ENCODE data around the gene KIF17.

The KIF17 gene

GRCh38 chr1:20640183-20640597 is 77.6 kb downstream of the KIF17 start:
- Histone ChIP-seq H3K4me3 (no peak overlapping the region), H3K27ac (no peak overlapping the region)

- Histone ChIP-seq H3K27ac (no peak overlapping the region), H3K4me3 (no peak overlapping the region)
Measured at GRCh38 chr1:20636785-20637347, 80.9 kb downstream of the KIF17 start.

- peak overlapping the region in 11 of 21 experiments; percentile 87 to 97 (median 94) for H3K27ac ChIP-seq
Measured at GRCh38 chr1:20634594-20635084, 83.2 kb downstream of the KIF17 start.

GRCh38 chr1:20634065-20634593 is 83.7 kb downstream of the KIF17 start:
- Histone ChIP-seq H3K27ac (peak overlapping the region in 20 of 21 experiments; percentile 79 to 97 (median 94)), H3K4me3 (peak overlapping the region; percentile 88 to 100 (median 96))

More at GRCh38 chr1:20634594-20635084, 83.2 kb downstream of the KIF17 start:
- peak overlapping the region; percentile 88 to 100 (median 96) for H3K4me3 ChIP-seq

GRCh38 chr1:20633190-20634064 is 84.4 kb downstream of the KIF17 start, which contains the start of gene PINK1:
Gene PINK1, plus strand, starts transcription at chr1:20633458. Its CDS starts 91 bp downstream, at chr1:20633549.
- H3K27ac ChIP-seq, result peak within 1 kb of the TSS; percentile 79 to 97 (median 93)

DNA sequence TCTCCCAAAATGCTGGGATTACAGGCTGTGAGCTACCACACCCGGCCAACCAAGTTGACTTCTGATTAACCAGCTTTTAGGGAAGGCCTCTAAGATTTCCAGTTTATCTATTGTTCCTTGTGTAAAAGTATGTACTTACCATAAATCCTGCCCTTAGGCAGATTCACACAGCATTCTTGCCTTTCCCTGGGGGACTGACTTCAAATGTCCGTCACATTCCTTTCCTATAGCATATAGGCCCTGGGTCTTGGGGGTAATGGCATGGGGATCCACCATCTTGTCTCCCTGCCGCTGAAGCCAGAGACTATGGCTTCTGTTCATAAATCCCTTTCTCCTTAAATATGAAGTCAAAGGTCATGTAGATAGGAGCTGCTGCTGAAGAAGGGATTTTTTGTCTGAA is 85.4 kb downstream of the KIF17 start:
- Histone ChIP-seq H3K27ac (peak overlapping the region in 1 of 21 experiments; percentile 1), H3K4me3 (no peak overlapping the region)

More at GRCh38 chr1:20633190-20634064, 84.4 kb downstream of the KIF17 start, which contains the start of gene PINK1:
- H3K4me3 ChIP-seq, result peak within 1 kb of the TSS; percentile 88 to 100 (median 96)

GRCh38 chr1:20630729-20631128 is 87.1 kb downstream of the KIF17 start:
- H3K27ac ChIP-seq, result no peak overlapping the region
- H3K4me3 ChIP-seq, result no peak overlapping the region

DNA sequence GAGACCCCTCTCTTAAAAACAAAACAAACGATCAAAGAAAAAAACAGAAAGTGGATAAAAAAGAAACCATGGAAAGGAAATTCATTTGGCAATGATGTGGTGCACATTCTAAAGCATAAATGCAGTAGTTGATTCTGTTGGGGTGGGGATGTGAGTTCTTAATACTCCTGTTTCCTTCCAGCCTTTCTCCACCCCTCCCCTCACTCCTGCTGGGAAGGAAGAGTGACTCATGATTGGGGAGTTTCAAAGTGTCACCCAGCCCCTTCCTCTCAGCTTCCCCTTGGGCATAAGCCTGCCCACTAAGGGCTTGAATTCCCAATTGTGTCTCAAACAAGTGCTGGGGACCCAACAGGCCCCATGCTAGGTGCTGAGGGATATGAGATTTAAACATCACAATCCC is 91.3 kb downstream of the KIF17 start:
- no peak overlapping the region for H3K27ac ChIP-seq
- H3K4me3 ChIP-seq, result no peak overlapping the region

DNA sequence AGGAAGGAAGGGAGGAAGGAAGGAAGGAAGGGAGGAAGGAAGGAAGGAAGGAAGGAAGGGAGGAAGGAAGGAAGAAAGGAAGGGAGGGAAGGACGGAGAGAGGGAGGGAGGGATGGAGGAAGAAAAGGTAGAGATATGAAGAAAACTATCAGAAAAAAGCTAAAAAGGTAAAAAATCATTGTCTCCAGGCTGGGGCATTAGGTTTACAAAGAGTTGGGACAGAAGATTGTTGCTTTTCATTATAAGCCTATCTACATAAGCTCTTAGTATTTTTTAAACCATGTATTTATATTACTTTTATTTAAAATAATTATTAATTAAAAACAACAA is 91.7 kb downstream of the KIF17 start:
- no peak overlapping the region for H3K4me3 ChIP-seq
- H3K27ac ChIP-seq, result no peak overlapping the region

GRCh38 chr1:20625176-20626097 is 92.4 kb downstream of the KIF17 start:
- Histone ChIP-seq H3K4me3 (no peak overlapping the region), H3K27ac (no peak overlapping the region)

DNA sequence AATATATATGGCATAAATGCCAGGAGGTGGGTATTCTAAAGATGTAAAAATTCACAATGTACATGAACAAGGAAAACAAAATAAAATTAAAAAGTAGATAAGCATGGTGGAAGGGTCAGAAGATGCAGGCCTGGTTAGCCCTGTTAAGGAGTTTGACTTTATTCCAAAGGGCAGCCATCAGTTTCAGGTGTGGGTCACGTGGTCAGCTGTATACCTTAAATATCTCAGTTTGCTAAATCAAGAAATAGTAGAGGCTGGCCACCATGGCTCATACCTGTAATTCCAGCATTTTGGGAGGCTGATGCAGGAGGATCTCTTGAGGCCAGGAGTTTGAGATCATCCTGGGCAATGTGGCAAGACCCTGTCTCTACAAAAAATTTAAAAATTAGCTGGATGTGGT is 93.1 kb downstream of the KIF17 start:
- H3K4me3 ChIP-seq, result no peak overlapping the region
- H3K27ac ChIP-seq, result no peak overlapping the region

DNA sequence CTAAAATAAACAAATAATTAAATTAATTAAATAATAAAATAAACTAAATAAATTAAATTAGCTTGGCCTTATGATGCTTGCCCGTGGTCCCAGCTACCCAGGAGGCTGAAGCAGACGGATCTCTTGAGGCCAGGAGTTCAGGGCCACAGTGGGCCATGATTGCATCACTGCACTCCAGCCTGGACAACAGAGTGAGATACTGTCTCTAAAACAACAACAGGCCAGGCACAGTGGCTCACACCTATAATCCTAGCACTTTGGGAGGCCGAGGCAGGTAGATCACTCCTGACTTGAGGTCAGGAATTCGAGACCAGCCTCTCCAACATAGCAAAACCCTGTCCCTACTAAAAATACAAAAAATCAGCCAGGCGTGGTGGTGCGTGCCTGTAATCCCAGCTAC is 96.8 kb downstream of the KIF17 start:
- Histone ChIP-seq H3K27ac (no peak overlapping the region), H3K4me3 (no peak overlapping the region)

DNA sequence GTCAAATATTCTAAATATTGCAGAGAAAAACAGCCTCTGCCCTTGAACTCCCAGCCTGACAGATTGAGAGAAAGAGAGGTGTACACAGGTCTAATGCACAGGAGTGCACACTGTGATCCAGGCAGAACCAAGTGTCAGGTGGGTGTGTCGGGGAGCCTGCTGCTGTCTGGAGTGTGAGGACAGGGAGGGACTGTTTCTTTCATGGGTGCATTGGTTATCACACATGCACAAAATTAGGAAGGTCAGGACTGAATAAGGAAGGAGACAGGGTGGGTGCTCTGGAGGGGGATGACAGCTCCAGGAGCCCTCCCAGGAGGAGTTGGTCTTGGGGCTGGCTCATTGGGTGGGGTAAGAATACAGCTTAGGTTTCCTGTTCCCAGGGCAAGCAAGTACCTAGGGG is 97.8 kb downstream of the KIF17 start:
- Histone ChIP-seq H3K27ac (no peak overlapping the region), H3K4me3 (no peak overlapping the region)

DNA sequence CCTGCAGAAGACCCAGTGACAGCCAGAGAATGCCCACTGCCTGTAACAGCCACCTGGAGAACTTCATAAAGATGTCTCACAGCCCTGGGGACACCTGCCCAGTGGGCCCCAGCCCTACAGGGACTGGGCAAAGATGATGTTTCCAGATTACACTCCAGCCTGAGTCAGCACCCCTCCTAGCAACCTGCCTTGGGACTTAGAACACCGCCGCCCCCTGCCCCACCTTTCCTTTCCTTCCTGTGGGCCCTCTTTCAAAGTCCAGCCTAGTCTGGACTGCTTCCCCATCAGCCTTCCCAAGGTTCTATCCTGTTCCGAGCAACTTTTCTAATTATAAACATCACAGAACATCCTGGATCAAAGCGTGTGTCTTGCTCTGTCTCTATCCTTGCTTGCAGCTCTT is 99.3 kb downstream of the KIF17 start:
- H3K27ac ChIP-seq, result no peak overlapping the region
- no peak overlapping the region for H3K4me3 ChIP-seq

GRCh38 chr1:20616847-20617487 is 100.8 kb downstream of the KIF17 start:
- no peak overlapping the region for H3K4me3 ChIP-seq
- H3K27ac ChIP-seq, result no peak overlapping the region

DNA sequence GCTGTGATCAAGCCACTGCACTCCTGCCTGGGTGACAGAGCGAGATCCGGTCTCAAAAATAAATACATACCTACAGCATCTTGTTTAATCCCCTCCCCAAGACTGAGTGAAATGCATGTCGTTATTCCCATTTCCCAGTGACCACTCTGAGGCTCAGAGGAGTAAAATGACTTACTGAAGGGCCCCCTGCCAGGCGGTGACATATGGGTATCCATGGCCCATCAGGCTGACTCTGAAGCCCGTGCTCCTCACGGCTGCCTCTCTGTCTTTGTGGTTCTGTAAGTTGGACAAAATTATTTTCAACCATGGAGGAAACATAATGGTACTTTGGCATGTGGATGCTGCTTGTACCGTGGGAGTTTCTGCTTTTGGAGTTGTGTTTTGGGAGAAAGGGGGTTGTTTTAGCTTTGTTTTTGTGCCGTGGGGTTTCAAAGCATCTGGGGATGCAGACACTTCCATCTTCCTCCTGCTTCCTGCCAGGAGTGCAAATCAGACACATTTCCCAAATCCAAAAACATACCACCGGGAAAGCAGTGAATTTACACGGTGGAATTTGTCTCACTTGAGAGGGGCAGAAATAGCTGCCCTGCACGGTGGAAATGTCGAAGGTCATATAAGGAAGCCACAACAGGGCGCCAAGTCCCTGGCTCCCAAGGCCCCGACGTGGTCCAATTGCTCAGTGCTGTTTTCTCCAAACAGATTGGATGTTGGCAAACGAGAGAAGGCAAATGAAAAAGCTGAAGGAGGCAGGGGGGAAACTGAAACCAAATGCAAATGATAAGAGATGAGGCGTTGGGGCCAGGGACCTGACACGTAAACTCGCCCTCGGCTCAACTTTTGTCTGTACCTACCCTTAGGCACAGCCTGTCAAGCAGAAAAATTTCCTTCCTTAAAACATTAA is 101.6 kb downstream of the KIF17 start:
- H3K4me3 ChIP-seq, result no peak overlapping the region
- H3K27ac ChIP-seq, result peak overlapping the region in 2 of 21 experiments; percentile 8 to 24

GRCh38 chr1:20614131-20614579 is 103.7 kb downstream of the KIF17 start:
- Histone ChIP-seq H3K4me3 (no peak overlapping the region), H3K27ac (peak overlapping the region in 15 of 21 experiments; percentile 12 to 83 (median 69))

Measured in skin epidermis (tissue), 12 donors.